Stimulated activated CD4-positive, alpha-beta T cell treated with anti-CD3 and anti-CD28 coated beads, Interleukin-12 subunit alpha, Interleukin-12 subunit beta, amount 100 ng/mL, for 4 hours (primary cell): ENCODE measurements around the gene PLSCR2.
"Not testable (repeated sequence)": the region's sequence is repeated elsewhere in the genome, so short reads cannot be mapped to it uniquely, and the experiment has no call there.

Source experiments
- DNase-seq: peaks from one replicate; pipeline ENCODE4 v3.0.0-alpha.2; 2020

PLSCR2 gene

GRCh38 chr3:146414010-146414409 lies 55.4 kb downstream of the PLSCR2 start:
- DNase-seq = no peak

GRCh38 chr3:146412711-146413110 lies 56.6 kb downstream of the PLSCR2 start:
- DNase-seq = not testable (repeated sequence)

- no peak for DNase-seq
Observed at GRCh38 chr3:146407956-146408355, 61.4 kb downstream of the PLSCR2 start.

GRCh38 chr3:146404436-146404835 lies 64.9 kb downstream of the PLSCR2 start:
- no peak for DNase-seq

- no peak for DNase-seq
Observed at GRCh38 chr3:146403792-146404191, 65.6 kb downstream of the PLSCR2 start.

GRCh38 chr3:146396792-146397191 lies 72.6 kb downstream of the PLSCR2 start:
- DNase-seq = no peak

GRCh38 chr3:146395164-146395563 lies 74.2 kb downstream of the PLSCR2 start:
- no peak for DNase-seq

- DNase-seq = no peak
Observed at GRCh38 chr3:146390957-146391356, 78.4 kb downstream of the PLSCR2 start.

- no peak for DNase-seq
Observed at GRCh38 chr3:146390006-146390772, 79.2 kb downstream of the PLSCR2 start.

- no peak for DNase-seq
Observed at GRCh38 chr3:146387566-146387965, 81.8 kb downstream of the PLSCR2 start.

- no peak for DNase-seq
Observed at GRCh38 chr3:146386936-146387335, 82.4 kb downstream of the PLSCR2 start.

- DNase-seq = no peak
Observed at GRCh38 chr3:146384786-146385185, 84.6 kb downstream of the PLSCR2 start.
